OCI-LY7 (cell line): Measurements from ENCODE around the gene LAPTM5. TPM values are rescaled to one million over a fixed set of nuclear protein-coding genes. Genes with fewer than 3 reads are reported as not detected.

Source experiments
- BruUV-seq: library from RNA; stranded (reverse); fragments of 400-500 nt; replicated peaks from 2 replicates; lab custom pipeline; 2021; lab: Mats Ljungman, UMichigan
- CTCF ChIA-PET: fragments of 300-600 bp; sonication (Branson Sonifier 250); formaldehyde crosslinking; loops from one replicate; lab custom pipeline; 2022; ENCODE audit warnings: antibody characterized with exemption; ENCODE audit not compliant: unreplicated experiment; lab: Charles Lee
- POLR2A ChIA-PET: fragments of 300-600 bp; sonication (Branson Sonifier 250); formaldehyde crosslinking; loops from one replicate; lab custom pipeline; 2022; ENCODE audit warnings: antibody characterized with exemption; lab: Charles Lee
- DNase-seq: peaks from one replicate; pipeline ENCODE4 v3.0.0-alpha.2; 2015; ENCODE audit warnings: low spot score
- H2AFZ ChIP-seq: fragments of 200-600 bp; sonication (generic), shearing (Covaris generic); 2 replicates; pipeline ENCODE4 v1.6.1; 2014; ENCODE audit warnings: mild to moderate bottlenecking, antibody characterized with exemption, low read length, moderate library complexity
- H3K27ac ChIP-seq: fragments of 200-600 bp; sonication (generic); 2 replicates; pipeline ENCODE4 v1.5.1; 2014; ENCODE audit warnings: mixed run types, low read depth, mild to moderate bottlenecking, moderate library complexity, low read length, inconsistent platforms; ENCODE audit not compliant: poor library complexity, severe bottlenecking
- H3K36me3 ChIP-seq: fragments of 200-600 bp; sonication (generic); 2 replicates; pipeline ENCODE4 v1.6.1; 2014; ENCODE audit warnings: mild to moderate bottlenecking, antibody characterized with exemption, low read length, moderate library complexity, mixed read lengths; ENCODE audit not compliant: insufficient read depth
- H3K4me1 ChIP-seq: fragments of 200-600 bp; sonication (generic); 2 replicates; pipeline ENCODE4 v1.5.1; 2014; ENCODE audit warnings: mild to moderate bottlenecking, low read length; ENCODE audit not compliant: insufficient read depth, poor library complexity, severe bottlenecking
- H3K4me2 ChIP-seq: fragments of 200-600 bp; sonication (generic); 2 replicates; pipeline ENCODE4 v1.6.1; 2014; ENCODE audit warnings: mild to moderate bottlenecking, low read length
- H3K4me3 ChIP-seq: fragments of 200-600 bp; sonication (generic); 2 replicates; pipeline ENCODE4 v1.5.1; 2014; ENCODE audit warnings: mild to moderate bottlenecking, low read depth, low read length; ENCODE audit not compliant: poor library complexity, severe bottlenecking
- H3K79me2 ChIP-seq: fragments of 200-600 bp; sonication (generic); 2 replicates; pipeline ENCODE4 v1.6.1; 2016; ENCODE audit warnings: low read depth, mild to moderate bottlenecking, low read length, moderate library complexity, mixed read lengths; ENCODE audit not compliant: insufficient read depth
- H3K9me2 ChIP-seq: fragments of 200-600 bp; sonication (generic); 2 replicates; pipeline ENCODE4 v1.6.1; 2016; ENCODE audit warnings: mild to moderate bottlenecking, low read length, mixed read lengths; ENCODE audit not compliant: insufficient read depth
- H3K9me3 ChIP-seq: fragments of 200-600 bp; sonication (generic); 2 replicates; pipeline ENCODE4 v1.6.1; 2014; ENCODE audit warnings: mild to moderate bottlenecking, mixed run types, low read length, mixed read lengths
- H4K20me1 ChIP-seq: fragments of 200-600 bp; sonication (generic); 2 replicates; pipeline ENCODE4 v1.6.1; 2014; ENCODE audit warnings: mild to moderate bottlenecking, antibody characterized with exemption, low read length, moderate library complexity, mixed read lengths; ENCODE audit not compliant: insufficient read depth
- EZH2phosphoT487 ChIP-seq: fragments of 200-600 bp; sonication (generic); IDR thresholded peaks from 2 replicates; pipeline ENCODE4 v1.6.1; 2018; ENCODE audit warnings: low read depth, borderline replicate concordance, mild to moderate bottlenecking, mixed run types, antibody characterized with exemption, low read length, moderate library complexity, mixed read lengths
- intact Hi-C: fragments of 100-400 bp; cut with micrococcal nuclease; formaldehyde crosslinking; loops from one replicate; pipeline ENCODE4 v1.10.0; 2022; ENCODE audit not compliant: unreplicated experiment
- total RNA-seq, 2 experiments: library from RNA; depleted of rRNA in 1 of 2; stranded (reverse); fragments of >200 nt in 1 of 2; shearing (Covaris generic) in 1 of 2; gene quantifications; 2 replicates each; pipeline ENCODE4 v1.2.3, GENCODE V29; 2014 to 2022
- TF ChIP-seq, protein P1 (sequence below): fragments of 200-600 bp; sonication (generic); conservative IDR thresholded peaks from 2 replicates; pipeline ENCODE4 v1.5.1; 2014; ENCODE audit warnings: mild to moderate bottlenecking, antibody characterized with exemption, low read length, moderate library complexity, mixed read lengths

Gene LAPTM5
- total RNA-seq, 2 experiments from 2014 or later = 113 to 137 TPM

DNA sequence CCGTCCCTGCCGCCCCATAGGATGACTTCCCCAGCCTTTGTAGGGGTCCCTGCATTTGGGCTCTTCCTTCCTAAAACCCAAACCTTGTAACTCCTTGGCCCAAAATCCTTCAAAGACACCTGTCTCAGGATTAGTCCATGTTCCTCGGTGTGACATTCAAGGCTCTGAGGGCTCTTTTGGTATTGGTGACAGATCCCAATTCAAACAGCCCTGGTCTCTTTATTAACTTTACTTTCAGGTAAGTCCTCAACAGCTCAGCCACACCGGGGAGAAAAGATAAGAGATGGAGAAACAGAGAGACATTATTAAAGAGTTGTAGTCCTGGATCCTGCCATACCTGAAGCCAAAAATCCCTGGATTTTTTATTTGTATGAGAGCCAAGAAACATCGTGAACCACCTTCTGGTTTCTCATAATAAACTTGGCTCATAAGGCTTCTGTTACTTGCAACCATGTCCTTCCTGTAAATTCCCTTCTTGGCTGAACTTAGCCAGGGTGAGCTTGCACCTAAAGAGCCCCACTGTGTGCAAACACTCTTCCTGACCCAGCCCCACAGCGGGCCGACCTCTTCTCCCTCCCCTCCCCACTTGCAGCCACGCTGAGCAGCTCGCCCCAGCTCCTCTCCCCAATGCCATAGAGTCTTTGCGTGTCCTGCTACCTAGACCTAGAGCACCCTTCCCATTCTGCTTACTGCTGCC lies 26.3 kb downstream of the LAPTM5 start:
- intact Hi-C loops = no loop called here
- Histone ChIP-seq H2AFZ (no peak overlapping the region), H3K4me3 (no peak overlapping the region), H3K9me2 (no peaks in the 10 kb centered on the region), H3K9me3 (no peaks in the 10 kb centered on the region), H3K27ac (no peak overlapping the region), H3K36me3 (peaks cover 7% of the 10 kb centered on the region; the same call in 1 of the 2 replicates), H3K4me2 (peak overlapping the region; percentile 65; the same call in 1 of the 2 replicates), H3K79me2 (no peaks in the 10 kb centered on the region), H3K4me1 (peaks cover 37% of the 10 kb centered on the region), H4K20me1 (no peaks in the 10 kb centered on the region)
- ChIA-PET POLR2A (interaction anchor here (0.5 to 2.7 kb wide), 3 partner anchors 11 to 186 kb away, joined by 4 to 19 read pairs (median 10); no protein-coding TSS in a partner anchor), CTCF (no interaction called here)
- DNase-seq = no peak
- BruUV-seq = no TSS peak
- TF ChIP-seq, protein P1, sequence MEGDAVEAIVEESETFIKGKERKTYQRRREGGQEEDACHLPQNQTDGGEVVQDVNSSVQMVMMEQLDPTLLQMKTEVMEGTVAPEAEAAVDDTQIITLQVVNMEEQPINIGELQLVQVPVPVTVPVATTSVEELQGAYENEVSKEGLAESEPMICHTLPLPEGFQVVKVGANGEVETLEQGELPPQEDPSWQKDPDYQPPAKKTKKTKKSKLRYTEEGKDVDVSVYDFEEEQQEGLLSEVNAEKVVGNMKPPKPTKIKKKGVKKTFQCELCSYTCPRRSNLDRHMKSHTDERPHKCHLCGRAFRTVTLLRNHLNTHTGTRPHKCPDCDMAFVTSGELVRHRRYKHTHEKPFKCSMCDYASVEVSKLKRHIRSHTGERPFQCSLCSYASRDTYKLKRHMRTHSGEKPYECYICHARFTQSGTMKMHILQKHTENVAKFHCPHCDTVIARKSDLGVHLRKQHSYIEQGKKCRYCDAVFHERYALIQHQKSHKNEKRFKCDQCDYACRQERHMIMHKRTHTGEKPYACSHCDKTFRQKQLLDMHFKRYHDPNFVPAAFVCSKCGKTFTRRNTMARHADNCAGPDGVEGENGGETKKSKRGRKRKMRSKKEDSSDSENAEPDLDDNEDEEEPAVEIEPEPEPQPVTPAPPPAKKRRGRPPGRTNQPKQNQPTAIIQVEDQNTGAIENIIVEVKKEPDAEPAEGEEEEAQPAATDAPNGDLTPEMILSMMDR = no peak
- TF ChIP-seq EZH2phosphoT487 = no peak

DNA sequence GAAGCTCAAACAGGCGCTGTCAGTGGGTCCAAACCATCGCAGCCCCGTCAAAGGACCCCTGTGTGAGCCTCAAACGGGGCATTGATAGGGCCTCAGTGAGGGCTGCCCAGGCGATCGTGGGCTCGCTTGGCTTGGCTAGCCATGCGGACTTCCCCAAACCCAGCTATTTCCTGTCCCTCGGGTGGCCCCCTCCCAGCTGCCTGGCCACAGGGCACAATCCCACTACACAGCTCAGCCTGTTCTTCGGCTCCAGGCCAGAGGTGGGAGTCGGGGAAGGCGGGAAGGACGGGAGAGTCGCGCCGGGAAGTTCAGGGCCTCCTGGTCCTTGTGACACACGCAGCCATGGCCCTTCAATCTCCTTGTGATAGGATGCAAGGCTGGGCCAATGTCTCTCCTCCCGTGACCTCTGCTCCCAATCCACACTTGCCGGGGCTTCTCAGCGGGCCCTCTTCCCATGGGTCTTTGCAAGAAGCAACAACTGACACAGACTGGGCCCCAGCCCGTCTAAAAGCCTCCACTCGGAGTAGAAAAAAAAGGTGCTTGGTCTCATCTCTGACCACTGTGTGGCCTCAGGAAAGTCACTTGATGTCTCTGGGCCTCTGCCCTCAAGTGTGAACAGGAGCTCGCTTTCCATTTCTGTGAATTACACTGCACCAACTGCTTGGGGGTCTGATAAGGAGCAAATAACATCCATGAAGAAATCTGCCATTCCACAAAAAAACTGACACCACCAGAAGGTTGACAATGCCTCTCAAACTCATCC lies 27.0 kb downstream of the LAPTM5 start:
- Histone ChIP-seq H3K36me3 (peaks cover 3% of the 10 kb centered on the region; the same call in 1 of the 2 replicates), H3K4me2 (peak overlapping the region; percentile 65), H4K20me1 (no peaks in the 10 kb centered on the region), H3K79me2 (no peaks in the 10 kb centered on the region), H3K27ac (no peak overlapping the region), H3K4me3 (peak overlapping the region; percentile 2), H3K9me2 (no peaks in the 10 kb centered on the region), H3K9me3 (no peaks in the 10 kb centered on the region), H3K4me1 (peaks cover 37% of the 10 kb centered on the region), H2AFZ (no peak overlapping the region)
- ChIA-PET POLR2A (interaction anchor here (0.5 to 2.7 kb wide), 9 partner anchors 10 to 241 kb away, joined by 3 to 19 read pairs (median 4); no protein-coding TSS in a partner anchor), CTCF (interaction anchor here (0.6 to 1.7 kb wide), 5 partner anchors 10 to 81 kb away, joined by 3 to 7 read pairs (median 4); partner anchors contain the start of gene LAPTM5)
- peak; percentile 81 for DNase-seq
- TF ChIP-seq EZH2phosphoT487 = no peak
- TF ChIP-seq, protein P1 = no peak
- BruUV-seq = no TSS peak
- intact Hi-C loops = loop anchor here (1.0 kb wide), 1 partner anchor 30 kb away; no protein-coding TSS in a partner anchor
